ENCODE measurements around the gene SELENOI.
"Not testable (repeated sequence)": the region's sequence is repeated elsewhere in the genome, so short reads cannot be mapped to it uniquely, and the experiment has no call there.

SELENOI gene

GRCh38 chr2:26345545-26346453 is at the start of gene SELENOI:
TSS of gene SELENOI (plus strand) at chr2:26346143. CDS start at chr2:26346233, 90 bp downstream.
- DNase-seq, result peak; percentile 99 to 100 (median 100)

- DNase-seq, result no peak
These were observed 48.9 kb upstream of the SELENOI start for GRCh38 chr2:26297061-26297460.

- DNase-seq, result no peak
These were observed 47.7 kb upstream of the SELENOI start for GRCh38 chr2:26298286-26298637.

- DNase-seq, result no peak
These were observed 47.1 kb upstream of the SELENOI start for GRCh38 chr2:26298638-26299393.

- no peak for DNase-seq
These were observed 46.4 kb upstream of the SELENOI start for GRCh38 chr2:26299471-26300101.

GRCh38 chr2:26300234-26300925 is 45.6 kb upstream of the SELENOI start:
- no peak for DNase-seq

- no peak for DNase-seq
These were observed 43.1 kb upstream of the SELENOI start for GRCh38 chr2:26302846-26303245.

GRCh38 chr2:26305094-26305493 is 40.8 kb upstream of the SELENOI start:
- not testable (repeated sequence) for DNase-seq

- DNase-seq, result no peak
These were observed 40.4 kb upstream of the SELENOI start for GRCh38 chr2:26305540-26305939.

- DNase-seq, result no peak
These were observed 36.0 kb upstream of the SELENOI start for GRCh38 chr2:26309921-26310320.

GRCh38 chr2:26312471-26312870 is 33.5 kb upstream of the SELENOI start:
- DNase-seq, result no peak

- no peak for DNase-seq
These were observed 32.5 kb upstream of the SELENOI start for GRCh38 chr2:26313446-26313845.

GRCh38 chr2:26314243-26314642 is 31.7 kb upstream of the SELENOI start:
- DNase-seq, result no peak

- peak in 1 of 3 experiments; percentile 27 for DNase-seq
These were observed 29.9 kb upstream of the SELENOI start for GRCh38 chr2:26316041-26316440.

GRCh38 chr2:26316845-26317244 is 29.1 kb upstream of the SELENOI start:
- no peak for DNase-seq

- no peak for DNase-seq
These were observed 28.4 kb upstream of the SELENOI start for GRCh38 chr2:26317377-26318105.

- DNase-seq, result no peak
These were observed 27.0 kb upstream of the SELENOI start for GRCh38 chr2:26318950-26319349.

- not testable (repeated sequence) for DNase-seq
These were observed 21.5 kb upstream of the SELENOI start for GRCh38 chr2:26324479-26324878.

GRCh38 chr2:26324903-26325302 is 21.0 kb upstream of the SELENOI start:
- no peak for DNase-seq

- DNase-seq, result no peak
These were observed 20.1 kb upstream of the SELENOI start for GRCh38 chr2:26325851-26326250.

- DNase-seq, result no peak
These were observed 19.4 kb upstream of the SELENOI start for GRCh38 chr2:26326514-26326913.
